HEK293 (cell line): ENCODE measurements around the gene TSPYL4.
"Not testable (repeated sequence)": the region's sequence is repeated elsewhere in the genome, so short reads cannot be mapped to it uniquely, and the experiment has no call there.

Experiments
- CTCF ChIA-PET: fragments of 350-600 bp; formaldehyde crosslinking; extraction: SDS; loops from one replicate; lab custom pipeline; 2021; ENCODE audit warnings: antibody characterized with exemption; lab: Yijun Ruan, JAX
- POLR2A ChIA-PET: fragments of 300-600 bp; formaldehyde crosslinking; extraction: SDS; loops from one replicate; lab custom pipeline; 2020; ENCODE audit warnings: antibody characterized with exemption, inconsistent platforms; lab: Yijun Ruan, JAX
- H3K27ac ChIP-seq: fragments of 200-500 bp; sonication (Bioruptor generic); 2 replicates; pipeline ENCODE4 v1.5.1; 2014; ENCODE audit warnings: low read depth, low read length, control low read depth, inconsistent platforms; ENCODE audit errors: extremely low read depth
- H3K36me3 ChIP-seq, 2 experiments: fragments of 200-500 bp in 1 of 2; sonication (Bioruptor generic) in 1 of 2; 1 replicate in 1 of 2; 2 replicates in 1 of 2; pipeline ENCODE4 v1.5.1; 2014 to 2017; ENCODE audit warnings: inconsistent platforms in 2 of 2, low read length in 2 of 2; ENCODE audit not compliant: control insufficient read depth in 2 of 2, insufficient read depth in 1 of 2
- H3K4me1 ChIP-seq: fragments of 200-500 bp; sonication (Bioruptor generic); 2 replicates; pipeline ENCODE4 v1.5.1; 2014; ENCODE audit warnings: mild to moderate bottlenecking, low read length, inconsistent platforms; ENCODE audit not compliant: control insufficient read depth, insufficient read depth
- H3K4me3 ChIP-seq: 2 replicates; pipeline ENCODE4 v1.5.1; 2011; ENCODE audit warnings: low read depth, mild to moderate bottlenecking, control low read depth, low read length, moderate library complexity
- H3K9me3 ChIP-seq: fragments of 200-500 bp; sonication (Bioruptor generic); 2 replicates; pipeline ENCODE4 v1.5.1; 2014; ENCODE audit warnings: low read depth, low read length, inconsistent platforms; ENCODE audit not compliant: control insufficient read depth, insufficient read depth
- KLF16 ChIP-seq: fragments of 450-650 bp; formaldehyde crosslinking; IDR thresholded peaks from 2 replicates; pipeline ENCODE4 v1.5.1; 2017; ENCODE audit warnings: missing biosample characterization, missing genetic modification characterization
- MEIS1 ChIP-seq: sonication (generic); formaldehyde crosslinking; IDR thresholded peaks from 2 replicates; pipeline ENCODE4 v1.8.1; 2022; ENCODE audit warnings: missing genetic modification reagents, mild to moderate bottlenecking, borderline replicate concordance
- ZNF184 ChIP-seq: fragments of 450-650 bp; IDR thresholded peaks from 2 replicates; pipeline ENCODE4 v1.5.1; 2018; ENCODE audit warnings: missing biosample characterization, mild to moderate bottlenecking, missing genetic modification characterization
- ZNF423 ChIP-seq: fragments of 450-650 bp; formaldehyde crosslinking; IDR thresholded peaks from 2 replicates; pipeline ENCODE4 v1.5.1; 2016; ENCODE audit warnings: missing biosample characterization, missing genetic modification characterization
- ZNF596 ChIP-seq: fragments of 450-650 bp; IDR thresholded peaks from 2 replicates; pipeline ENCODE4 v1.5.0; 2018; ENCODE audit warnings: missing biosample characterization, mild to moderate bottlenecking, missing genetic modification characterization, moderate library complexity
- ZNF707 ChIP-seq: fragments of 450-650 bp; formaldehyde crosslinking; IDR thresholded peaks from 2 replicates; pipeline ENCODE4 v1.5.1; 2016; ENCODE audit warnings: missing biosample characterization, missing genetic modification characterization
- ZNF768 ChIP-seq: fragments of 450-650 bp; formaldehyde crosslinking; IDR thresholded peaks from 2 replicates; pipeline ENCODE4 v1.5.1; 2018; ENCODE audit warnings: missing biosample characterization, mild to moderate bottlenecking, missing genetic modification characterization
- TF ChIP-seq, protein P1 (sequence below): fragments of 450-650 bp; formaldehyde crosslinking; IDR thresholded peaks from 2 replicates; pipeline ENCODE4 v1.5.1; 2016; ENCODE audit warnings: missing biosample characterization, missing genetic modification characterization
- TF ChIP-seq, protein P2 (sequence below): fragments of 450-650 bp; IDR thresholded peaks from 2 replicates; pipeline ENCODE4 v1.5.1; 2018; ENCODE audit warnings: missing biosample characterization, missing genetic modification characterization
- TF ChIP-seq, protein P3 (sequence below): fragments of 450-650 bp; formaldehyde crosslinking; IDR thresholded peaks from 2 replicates; pipeline ENCODE4 v1.5.1; 2016; ENCODE audit warnings: missing biosample characterization, missing genetic modification characterization
- TF ChIP-seq, protein P4 (sequence below): fragments of 450-650 bp; formaldehyde crosslinking; conservative IDR thresholded peaks from 2 replicates; pipeline ENCODE4 v1.5.1; 2016; ENCODE audit warnings: low read depth, missing biosample characterization, missing genetic modification characterization
- TF ChIP-seq, protein P5 (sequence below): fragments of 450-650 bp; formaldehyde crosslinking; conservative IDR thresholded peaks from 2 replicates; pipeline ENCODE4 v1.5.1; 2016; ENCODE audit warnings: low read depth, missing biosample characterization, missing genetic modification characterization
- TF ChIP-seq, protein P6 (sequence below): fragments of 450-650 bp; formaldehyde crosslinking; IDR thresholded peaks from 2 replicates; pipeline ENCODE4 v1.5.1; 2017; ENCODE audit warnings: missing biosample characterization, missing genetic modification characterization
- TF ChIP-seq, protein P7 (sequence below): IDR thresholded peaks from 2 replicates; pipeline ENCODE4 v1.6.1; 2011; ENCODE audit warnings: mild to moderate bottlenecking, low read depth, low read length, borderline replicate concordance

The TSPYL4 gene

DNA sequence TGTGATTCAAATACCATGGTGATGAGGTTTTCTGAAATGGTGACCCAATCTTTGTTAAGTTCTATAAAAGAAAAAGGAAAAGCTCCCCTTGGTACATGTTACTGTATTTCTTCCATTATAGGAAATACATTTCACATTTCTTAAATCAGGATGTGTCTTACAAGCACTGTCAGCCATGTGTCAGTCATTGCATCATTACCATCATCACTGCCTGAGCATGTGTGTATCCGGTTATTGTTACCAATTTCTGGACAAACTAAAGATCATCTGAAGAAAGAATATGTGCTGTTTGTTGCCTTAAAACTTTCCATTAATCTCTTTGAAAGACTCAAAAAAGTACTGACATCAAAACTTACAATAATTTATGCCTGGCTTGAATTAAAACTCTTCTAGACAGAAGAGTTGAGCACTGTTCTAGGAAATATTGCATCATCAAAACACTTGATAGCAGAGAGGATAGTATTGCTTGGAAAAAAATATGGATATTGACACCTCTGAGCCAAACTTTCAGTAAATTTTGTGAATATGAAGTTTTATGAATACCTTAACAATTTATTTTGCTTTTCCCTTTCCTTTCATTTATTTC lies 33.0 kb upstream of the TSPYL4 start (continued):
- TF ChIP-seq, protein P1, sequence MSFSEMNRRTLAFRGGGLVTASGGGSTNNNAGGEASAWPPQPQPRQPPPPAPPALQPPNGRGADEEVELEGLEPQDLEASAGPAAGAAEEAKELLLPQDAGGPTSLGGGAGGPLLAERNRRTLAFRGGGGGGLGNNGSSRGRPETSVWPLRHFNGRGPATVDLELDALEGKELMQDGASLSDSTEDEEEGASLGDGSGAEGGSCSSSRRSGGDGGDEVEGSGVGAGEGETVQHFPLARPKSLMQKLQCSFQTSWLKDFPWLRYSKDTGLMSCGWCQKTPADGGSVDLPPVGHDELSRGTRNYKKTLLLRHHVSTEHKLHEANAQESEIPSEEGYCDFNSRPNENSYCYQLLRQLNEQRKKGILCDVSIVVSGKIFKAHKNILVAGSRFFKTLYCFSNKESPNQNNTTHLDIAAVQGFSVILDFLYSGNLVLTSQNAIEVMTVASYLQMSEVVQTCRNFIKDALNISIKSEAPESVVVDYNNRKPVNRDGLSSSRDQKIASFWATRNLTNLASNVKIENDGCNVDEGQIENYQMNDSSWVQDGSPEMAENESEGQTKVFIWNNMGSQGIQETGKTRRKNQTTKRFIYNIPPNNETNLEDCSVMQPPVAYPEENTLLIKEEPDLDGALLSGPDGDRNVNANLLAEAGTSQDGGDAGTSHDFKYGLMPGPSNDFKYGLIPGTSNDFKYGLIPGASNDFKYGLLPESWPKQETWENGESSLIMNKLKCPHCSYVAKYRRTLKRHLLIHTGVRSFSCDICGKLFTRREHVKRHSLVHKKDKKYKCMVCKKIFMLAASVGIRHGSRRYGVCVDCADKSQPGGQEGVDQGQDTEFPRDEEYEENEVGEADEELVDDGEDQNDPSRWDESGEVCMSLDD (tag by site-specific recombination) = no peak

DNA sequence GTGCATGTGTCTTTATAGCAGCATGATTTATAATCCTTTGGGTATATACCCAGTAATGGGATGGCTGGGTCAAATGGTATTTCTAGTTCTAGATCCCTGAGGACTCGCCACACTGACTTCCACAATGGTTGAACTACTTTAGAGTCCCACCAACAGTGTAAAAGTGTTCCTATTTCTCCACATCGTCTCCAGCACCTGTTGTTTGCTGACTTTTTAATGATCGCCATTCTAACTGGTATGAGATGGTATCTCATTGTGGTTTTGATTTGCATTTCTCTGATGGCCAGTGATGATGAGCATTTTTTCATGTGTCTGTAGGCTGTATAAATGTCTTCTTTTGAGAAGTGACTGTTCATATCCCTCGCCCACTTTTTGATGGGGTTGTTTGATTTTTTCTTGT lies 31.1 kb upstream of the TSPYL4 start:
- H3K9me3 ChIP-seq, POLR2A ChIA-PET, H3K36me3 ChIP-seq, H3K27ac ChIP-seq, H3K4me1 ChIP-seq, H3K4me3 ChIP-seq: not testable (repeated sequence)
- TF ChIP-seq ZNF184 (tag by site-specific recombination) = peak; percentile 97
- CTCF ChIA-PET = interaction anchor here (0.7 kb wide), 1 partner anchor 91 kb away, joined by 3 read pairs; no protein-coding TSS in a partner anchor

DNA sequence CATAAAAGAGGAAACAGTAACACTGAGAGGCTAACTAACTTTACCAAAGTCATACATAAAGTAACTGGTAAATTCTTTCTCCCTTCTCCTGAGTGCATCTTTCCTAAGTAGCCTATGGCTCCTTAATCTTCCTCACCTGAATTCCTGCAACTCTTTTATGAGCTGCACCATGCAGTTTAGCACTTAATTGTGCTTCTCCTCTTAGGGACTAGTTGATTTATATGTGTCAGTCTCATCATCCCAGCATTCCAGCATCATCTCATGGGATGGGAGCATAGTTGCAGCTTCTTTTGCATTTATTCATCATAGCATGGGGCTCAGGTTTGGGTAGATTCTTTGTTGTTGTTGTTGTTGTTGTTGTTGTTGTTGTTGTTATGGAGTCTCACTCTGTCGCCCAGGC lies 29.3 kb upstream of the TSPYL4 start:
- H3K4me1 ChIP-seq = no peaks in the 10 kb centered on the region
- ChIA-PET POLR2A (no interaction called here), CTCF (interaction anchor here (0.6 to 1.6 kb wide), 5 partner anchors 14 to 278 kb away, joined by 3 to 14 read pairs (median 4); partner anchors contain the start of gene DSE)
- H3K36me3 ChIP-seq = peaks cover 0 to 9% of the 10 kb centered on the region in 2 experiments; a peak in 1 of 3 replicates
- no peaks in the 10 kb centered on the region for H3K9me3 ChIP-seq
- no peak overlapping the region for H3K27ac ChIP-seq
- H3K4me3 ChIP-seq = no peak overlapping the region
- TF ChIP-seq ZNF423 (no peak), ZNF768 (tag by site-specific recombination) (no peak), MEIS1 (CRISPR knock-in tag) (no peak), ZNF596 (no peak), ZNF707 (no peak), KLF16 (tag by site-specific recombination) (no peak)
- TF ChIP-seq, protein P2, sequence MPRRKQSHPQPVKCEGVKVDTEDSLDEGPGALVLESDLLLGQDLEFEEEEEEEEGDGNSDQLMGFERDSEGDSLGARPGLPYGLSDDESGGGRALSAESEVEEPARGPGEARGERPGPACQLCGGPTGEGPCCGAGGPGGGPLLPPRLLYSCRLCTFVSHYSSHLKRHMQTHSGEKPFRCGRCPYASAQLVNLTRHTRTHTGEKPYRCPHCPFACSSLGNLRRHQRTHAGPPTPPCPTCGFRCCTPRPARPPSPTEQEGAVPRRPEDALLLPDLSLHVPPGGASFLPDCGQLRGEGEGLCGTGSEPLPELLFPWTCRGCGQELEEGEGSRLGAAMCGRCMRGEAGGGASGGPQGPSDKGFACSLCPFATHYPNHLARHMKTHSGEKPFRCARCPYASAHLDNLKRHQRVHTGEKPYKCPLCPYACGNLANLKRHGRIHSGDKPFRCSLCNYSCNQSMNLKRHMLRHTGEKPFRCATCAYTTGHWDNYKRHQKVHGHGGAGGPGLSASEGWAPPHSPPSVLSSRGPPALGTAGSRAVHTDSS = no peak
- TF ChIP-seq, protein P3, sequence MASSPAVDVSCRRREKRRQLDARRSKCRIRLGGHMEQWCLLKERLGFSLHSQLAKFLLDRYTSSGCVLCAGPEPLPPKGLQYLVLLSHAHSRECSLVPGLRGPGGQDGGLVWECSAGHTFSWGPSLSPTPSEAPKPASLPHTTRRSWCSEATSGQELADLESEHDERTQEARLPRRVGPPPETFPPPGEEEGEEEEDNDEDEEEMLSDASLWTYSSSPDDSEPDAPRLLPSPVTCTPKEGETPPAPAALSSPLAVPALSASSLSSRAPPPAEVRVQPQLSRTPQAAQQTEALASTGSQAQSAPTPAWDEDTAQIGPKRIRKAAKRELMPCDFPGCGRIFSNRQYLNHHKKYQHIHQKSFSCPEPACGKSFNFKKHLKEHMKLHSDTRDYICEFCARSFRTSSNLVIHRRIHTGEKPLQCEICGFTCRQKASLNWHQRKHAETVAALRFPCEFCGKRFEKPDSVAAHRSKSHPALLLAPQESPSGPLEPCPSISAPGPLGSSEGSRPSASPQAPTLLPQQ (tag by site-specific recombination) = peak; percentile 43; the same call in 1 of the 2 replicates
- TF ChIP-seq, protein P4, sequence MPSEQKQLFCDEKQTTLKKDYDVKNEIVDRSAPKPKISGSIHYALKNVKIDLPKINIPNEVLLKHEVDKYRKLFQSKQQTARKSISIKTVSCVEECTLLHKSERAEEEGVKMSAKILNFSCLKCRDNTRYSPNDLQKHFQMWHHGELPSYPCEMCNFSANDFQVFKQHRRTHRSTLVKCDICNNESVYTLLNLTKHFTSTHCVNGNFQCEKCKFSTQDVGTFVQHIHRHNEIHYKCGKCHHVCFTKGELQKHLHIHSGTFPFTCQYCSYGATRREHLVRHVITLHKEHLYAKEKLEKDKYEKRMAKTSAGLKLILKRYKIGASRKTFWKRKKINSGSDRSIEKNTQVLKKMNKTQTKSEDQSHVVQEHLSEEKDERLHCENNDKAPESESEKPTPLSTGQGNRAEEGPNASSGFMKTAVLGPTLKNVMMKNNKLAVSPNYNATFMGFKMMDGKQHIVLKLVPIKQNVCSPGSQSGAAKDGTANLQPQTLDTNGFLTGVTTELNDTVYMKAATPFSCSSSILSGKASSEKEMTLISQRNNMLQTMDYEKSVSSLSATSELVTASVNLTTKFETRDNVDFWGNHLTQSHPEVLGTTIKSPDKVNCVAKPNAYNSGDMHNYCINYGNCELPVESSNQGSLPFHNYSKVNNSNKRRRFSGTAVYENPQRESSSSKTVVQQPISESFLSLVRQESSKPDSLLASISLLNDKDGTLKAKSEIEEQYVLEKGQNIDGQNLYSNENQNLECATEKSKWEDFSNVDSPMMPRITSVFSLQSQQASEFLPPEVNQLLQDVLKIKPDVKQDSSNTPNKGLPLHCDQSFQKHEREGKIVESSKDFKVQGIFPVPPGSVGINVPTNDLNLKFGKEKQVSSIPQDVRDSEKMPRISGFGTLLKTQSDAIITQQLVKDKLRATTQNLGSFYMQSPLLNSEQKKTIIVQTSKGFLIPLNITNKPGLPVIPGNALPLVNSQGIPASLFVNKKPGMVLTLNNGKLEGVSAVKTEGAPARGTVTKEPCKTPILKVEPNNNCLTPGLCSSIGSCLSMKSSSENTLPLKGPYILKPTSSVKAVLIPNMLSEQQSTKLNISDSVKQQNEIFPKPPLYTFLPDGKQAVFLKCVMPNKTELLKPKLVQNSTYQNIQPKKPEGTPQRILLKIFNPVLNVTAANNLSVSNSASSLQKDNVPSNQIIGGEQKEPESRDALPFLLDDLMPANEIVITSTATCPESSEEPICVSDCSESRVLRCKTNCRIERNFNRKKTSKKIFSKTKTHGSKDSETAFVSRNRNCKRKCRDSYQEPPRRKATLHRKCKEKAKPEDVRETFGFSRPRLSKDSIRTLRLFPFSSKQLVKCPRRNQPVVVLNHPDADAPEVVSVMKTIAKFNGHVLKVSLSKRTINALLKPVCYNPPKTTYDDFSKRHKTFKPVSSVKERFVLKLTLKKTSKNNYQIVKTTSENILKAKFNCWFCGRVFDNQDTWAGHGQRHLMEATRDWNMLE (tag by site-specific recombination) = no peak
- TF ChIP-seq, protein P5, sequence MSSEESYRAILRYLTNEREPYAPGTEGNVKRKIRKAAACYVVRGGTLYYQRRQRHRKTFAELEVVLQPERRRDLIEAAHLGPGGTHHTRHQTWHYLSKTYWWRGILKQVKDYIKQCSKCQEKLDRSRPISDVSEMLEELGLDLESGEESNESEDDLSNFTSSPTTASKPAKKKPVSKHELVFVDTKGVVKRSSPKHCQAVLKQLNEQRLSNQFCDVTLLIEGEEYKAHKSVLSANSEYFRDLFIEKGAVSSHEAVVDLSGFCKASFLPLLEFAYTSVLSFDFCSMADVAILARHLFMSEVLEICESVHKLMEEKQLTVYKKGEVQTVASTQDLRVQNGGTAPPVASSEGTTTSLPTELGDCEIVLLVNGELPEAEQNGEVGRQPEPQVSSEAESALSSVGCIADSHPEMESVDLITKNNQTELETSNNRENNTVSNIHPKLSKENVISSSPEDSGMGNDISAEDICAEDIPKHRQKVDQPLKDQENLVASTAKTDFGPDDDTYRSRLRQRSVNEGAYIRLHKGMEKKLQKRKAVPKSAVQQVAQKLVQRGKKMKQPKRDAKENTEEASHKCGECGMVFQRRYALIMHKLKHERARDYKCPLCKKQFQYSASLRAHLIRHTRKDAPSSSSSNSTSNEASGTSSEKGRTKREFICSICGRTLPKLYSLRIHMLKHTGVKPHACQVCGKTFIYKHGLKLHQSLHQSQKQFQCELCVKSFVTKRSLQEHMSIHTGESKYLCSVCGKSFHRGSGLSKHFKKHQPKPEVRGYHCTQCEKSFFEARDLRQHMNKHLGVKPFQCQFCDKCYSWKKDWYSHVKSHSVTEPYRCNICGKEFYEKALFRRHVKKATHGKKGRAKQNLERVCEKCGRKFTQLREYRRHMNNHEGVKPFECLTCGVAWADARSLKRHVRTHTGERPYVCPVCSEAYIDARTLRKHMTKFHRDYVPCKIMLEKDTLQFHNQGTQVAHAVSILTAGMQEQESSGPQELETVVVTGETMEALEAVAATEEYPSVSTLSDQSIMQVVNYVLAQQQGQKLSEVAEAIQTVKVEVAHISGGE (tag by site-specific recombination) = no peak
- TF ChIP-seq, protein P6, sequence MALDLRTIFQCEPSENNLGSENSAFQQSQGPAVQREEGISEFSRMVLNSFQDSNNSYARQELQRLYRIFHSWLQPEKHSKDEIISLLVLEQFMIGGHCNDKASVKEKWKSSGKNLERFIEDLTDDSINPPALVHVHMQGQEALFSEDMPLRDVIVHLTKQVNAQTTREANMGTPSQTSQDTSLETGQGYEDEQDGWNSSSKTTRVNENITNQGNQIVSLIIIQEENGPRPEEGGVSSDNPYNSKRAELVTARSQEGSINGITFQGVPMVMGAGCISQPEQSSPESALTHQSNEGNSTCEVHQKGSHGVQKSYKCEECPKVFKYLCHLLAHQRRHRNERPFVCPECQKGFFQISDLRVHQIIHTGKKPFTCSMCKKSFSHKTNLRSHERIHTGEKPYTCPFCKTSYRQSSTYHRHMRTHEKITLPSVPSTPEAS = no peak
- TF ChIP-seq, protein P7, sequence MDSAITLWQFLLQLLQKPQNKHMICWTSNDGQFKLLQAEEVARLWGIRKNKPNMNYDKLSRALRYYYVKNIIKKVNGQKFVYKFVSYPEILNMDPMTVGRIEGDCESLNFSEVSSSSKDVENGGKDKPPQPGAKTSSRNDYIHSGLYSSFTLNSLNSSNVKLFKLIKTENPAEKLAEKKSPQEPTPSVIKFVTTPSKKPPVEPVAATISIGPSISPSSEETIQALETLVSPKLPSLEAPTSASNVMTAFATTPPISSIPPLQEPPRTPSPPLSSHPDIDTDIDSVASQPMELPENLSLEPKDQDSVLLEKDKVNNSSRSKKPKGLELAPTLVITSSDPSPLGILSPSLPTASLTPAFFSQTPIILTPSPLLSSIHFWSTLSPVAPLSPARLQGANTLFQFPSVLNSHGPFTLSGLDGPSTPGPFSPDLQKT = no peak
